ENCODE results near the gene IFI27L2. TPM values are rescaled to one million over a fixed set of nuclear protein-coding genes. Genes with fewer than 3 reads are reported as not detected.

The IFI27L2 gene
- total RNA-seq, 5 donors from 2014 or later (not counting 1 experiment from before 2014, with no cell fraction given): 18.2 to 37.4 (median 27.7) TPM

DNA sequence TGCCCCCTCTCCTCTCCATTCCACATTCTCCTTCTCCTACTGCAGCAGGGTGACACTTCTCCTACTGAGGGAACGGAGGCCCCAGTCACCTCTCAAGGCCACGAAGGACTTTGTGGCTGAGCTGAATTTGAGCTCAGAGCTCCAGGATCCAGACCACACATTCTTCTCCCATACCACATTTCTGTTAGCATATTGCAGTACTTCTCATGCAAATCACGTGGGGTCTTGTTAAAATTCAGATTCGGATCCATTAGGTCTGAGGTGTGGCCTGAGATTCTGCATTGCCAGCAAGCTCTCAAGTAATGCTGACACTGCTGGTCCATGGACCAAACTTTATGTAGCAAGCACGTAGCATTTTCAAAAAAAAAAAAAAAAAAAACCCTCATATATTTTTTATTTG is 9.6 kb upstream of the IFI27L2 start:
- WGBS (ENCODE audit: insufficient coverage): 90% methylated on average over 2 of the region's 5 CpGs
- Histone ChIP-seq H3K9me3 (no peaks in the 10 kb centered on the region), H3K36me3 (ENCODE audit: control insufficient read depth in 2 of 2, extremely low read depth in 1 of 2, insufficient read depth in 1 of 2, low read length in 1 of 2) (no peaks in the 10 kb centered on the region), H3K4me1 (ENCODE audit: control insufficient read depth in 1 of 2, extremely low read depth in 1 of 2, insufficient read depth in 2 of 2, low read length in 2 of 2) (peaks cover 0 to 6% of the 10 kb centered on the region in 2 experiments), H3K27ac (ENCODE audit: low read length) (no peak overlapping the region), H3K27me3 (replicated peaks in 1 of 2; ENCODE audit: control insufficient read depth in 2 of 2, extremely low read depth in 1 of 2, insufficient read depth in 2 of 2, low read length in 1 of 2) (peaks cover 0 to 18% of the 10 kb centered on the region in 2 experiments), H3K4me3 (ENCODE audit: control insufficient read depth in 1 of 2, extremely low read depth in 1 of 2, low read length in 1 of 2) (no peak overlapping the region)
- ATAC-seq (replicated peaks in 1 of 4) (no peak), DNase-seq (no peak)
- peaks cover 0 to 10% (median 0%) of the 10 kb centered on the region in 3 donors for H3K9me3 Mint-ChIP-seq
- H3K36me3 Mint-ChIP-seq: no peaks in the 10 kb centered on the region
- POLR2A ChIA-PET: no interaction called here
- H3K27ac Mint-ChIP-seq: no peak overlapping the region
- H3K4me3 Mint-ChIP-seq: no peak overlapping the region
- H3K4me1 Mint-ChIP-seq: peaks cover 0 to 5% (median 3%) of the 10 kb centered on the region in 3 donors
- CTCF ChIA-PET: interaction anchor here in 1 of 2 donors (0.6 kb wide), 1 partner anchor 32 kb away, joined by 3 read pairs; no protein-coding TSS in a partner anchor
- peaks cover 9 to 12% of the 10 kb centered on the region in 2 donors for H3K27me3 Mint-ChIP-seq

DNA sequence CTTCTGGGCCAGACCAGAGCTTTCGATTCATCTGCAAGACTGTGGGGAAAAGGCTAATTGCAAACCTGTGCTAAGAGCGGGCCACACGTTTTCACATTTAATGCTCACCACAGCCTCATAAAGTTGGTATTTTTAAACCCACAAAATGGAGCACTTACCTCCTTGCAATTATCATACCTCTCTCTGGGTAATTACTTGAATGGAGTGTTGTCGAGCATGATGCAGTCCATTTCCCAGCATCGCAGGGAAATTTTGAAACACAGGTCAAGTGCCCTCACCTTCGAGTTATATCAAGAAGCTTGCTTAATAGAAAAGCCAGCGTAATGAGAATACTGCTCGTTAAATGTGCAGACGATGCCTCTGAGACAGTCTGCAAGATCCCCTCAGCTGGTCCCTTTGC is 8.8 kb upstream of the IFI27L2 start:
- H3K27me3 Mint-ChIP-seq: peaks cover 12 to 13% of the 10 kb centered on the region in 2 donors

DNA sequence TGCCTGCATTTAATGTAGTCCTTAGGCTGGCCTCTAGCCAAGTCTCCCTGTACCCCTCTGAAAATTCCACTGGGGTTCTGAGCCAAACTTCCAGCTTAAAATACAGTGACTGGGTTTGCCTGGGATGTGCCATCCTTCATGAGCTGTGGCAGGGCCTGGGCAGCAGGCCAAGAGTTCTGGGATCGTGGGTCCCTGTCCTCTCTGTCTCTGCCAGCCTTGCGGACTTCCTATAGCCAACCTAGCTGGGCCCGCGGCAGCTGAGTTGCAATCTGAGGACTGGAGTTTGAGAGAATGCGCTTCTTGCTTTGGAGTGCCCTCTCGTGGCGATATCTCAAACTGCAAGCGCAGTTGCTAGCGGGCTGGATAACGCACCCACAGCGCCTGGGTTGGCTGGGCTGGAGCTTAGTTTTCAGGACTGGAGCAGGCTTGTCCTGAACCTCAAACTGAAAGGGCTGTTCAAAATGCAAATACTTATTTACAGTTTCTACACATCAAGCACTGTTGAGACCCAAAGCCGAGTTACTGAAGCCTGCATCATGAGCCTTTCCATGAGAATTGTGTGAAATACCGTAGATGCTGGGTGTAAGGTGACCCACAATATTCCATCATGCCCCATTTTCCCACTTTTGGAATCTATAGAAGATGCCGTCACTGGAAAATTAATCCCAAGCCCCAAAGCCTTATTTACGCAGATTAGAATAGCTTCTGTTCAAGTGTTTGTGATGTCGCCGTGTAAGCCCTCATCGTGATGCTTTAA is 7.3 kb upstream of the IFI27L2 start:
- Histone ChIP-seq H3K4me1 (ENCODE audit: control insufficient read depth in 1 of 2, extremely low read depth in 1 of 2, insufficient read depth in 2 of 2, low read length in 2 of 2) (peaks cover 0 to 6% of the 10 kb centered on the region in 2 experiments), H3K27me3 (replicated peaks in 1 of 2; ENCODE audit: control insufficient read depth in 2 of 2, extremely low read depth in 1 of 2, insufficient read depth in 2 of 2, low read length in 1 of 2) (peaks cover 0 to 19% of the 10 kb centered on the region in 2 experiments), H3K4me3 (ENCODE audit: control insufficient read depth in 1 of 2, extremely low read depth in 1 of 2, low read length in 1 of 2) (no peak overlapping the region), H3K27ac (ENCODE audit: low read length) (no peak overlapping the region), H3K36me3 (ENCODE audit: control insufficient read depth in 2 of 2, extremely low read depth in 1 of 2, insufficient read depth in 1 of 2, low read length in 1 of 2) (no peaks in the 10 kb centered on the region), H3K9me3 (no peaks in the 10 kb centered on the region)
- no peaks in the 10 kb centered on the region for H3K36me3 Mint-ChIP-seq
- ATAC-seq (replicated peaks in 1 of 4) (peak; percentile 89 to 92 (median 90)), DNase-seq (peak; percentile 59 to 88 (median 79))
- ChIA-PET POLR2A (interaction anchor here in 1 of 2 donors (0.7 kb wide), 1 partner anchor 55 kb away, joined by 3 read pairs; the partner anchor contains the start of genes DDX24 and IFI27L1), CTCF (interaction anchor here (0.6 to 3.1 kb wide), 33 partner anchors 8 to 197 kb away, joined by 3 to 50 read pairs (median 4); partner anchors contain the start of genes DDX24 (in 1 of the 2), IFI27L1 (in 1 of the 2) and OTUB2 (in 1 of the 2))
- peaks cover 0 to 10% (median 0%) of the 10 kb centered on the region in 3 donors for H3K9me3 Mint-ChIP-seq
- H3K27me3 Mint-ChIP-seq: peaks cover 13 to 15% of the 10 kb centered on the region in 2 donors
- peaks cover 0 to 5% (median 3%) of the 10 kb centered on the region in 3 donors for H3K4me1 Mint-ChIP-seq
- 31% methylated on average over 16 of the region's 18 CpGs for WGBS (ENCODE audit: insufficient coverage)
- no peak overlapping the region for H3K27ac Mint-ChIP-seq
- no peak overlapping the region for H3K4me3 Mint-ChIP-seq

More for the DNA sequence above, 8.8 kb upstream of the IFI27L2 start:
- ATAC-seq (replicated peaks in 1 of 4): no peak
- no peak overlapping the region for H3K27ac Mint-ChIP-seq
- H3K4me3 Mint-ChIP-seq: no peak overlapping the region
- ChIA-PET CTCF (interaction anchor here (0.6 to 2.0 kb wide), 4 partner anchors 31 to 43 kb away, joined by 3 to 4 read pairs (median 4); no protein-coding TSS in a partner anchor), POLR2A (no interaction called here)
- Histone ChIP-seq H3K36me3 (ENCODE audit: control insufficient read depth in 2 of 2, extremely low read depth in 1 of 2, insufficient read depth in 1 of 2, low read length in 1 of 2) (no peaks in the 10 kb centered on the region), H3K27ac (ENCODE audit: low read length) (no peak overlapping the region), H3K4me1 (ENCODE audit: control insufficient read depth in 1 of 2, extremely low read depth in 1 of 2, insufficient read depth in 2 of 2, low read length in 2 of 2) (peaks cover 0 to 6% of the 10 kb centered on the region in 2 experiments), H3K9me3 (no peaks in the 10 kb centered on the region), H3K4me3 (ENCODE audit: control insufficient read depth in 1 of 2, extremely low read depth in 1 of 2, low read length in 1 of 2) (no peak overlapping the region), H3K27me3 (replicated peaks in 1 of 2; ENCODE audit: control insufficient read depth in 2 of 2, extremely low read depth in 1 of 2, insufficient read depth in 2 of 2, low read length in 1 of 2) (peaks cover 0 to 18% of the 10 kb centered on the region in 2 experiments)
- DNase-seq: no peak
- H3K36me3 Mint-ChIP-seq: no peaks in the 10 kb centered on the region
- peaks cover 0 to 10% (median 0%) of the 10 kb centered on the region in 3 donors for H3K9me3 Mint-ChIP-seq
- 85% methylated on average over 6 of the region's 9 CpGs for WGBS (ENCODE audit: insufficient coverage)
- peaks cover 0 to 5% (median 3%) of the 10 kb centered on the region in 3 donors for H3K4me1 Mint-ChIP-seq

DNA sequence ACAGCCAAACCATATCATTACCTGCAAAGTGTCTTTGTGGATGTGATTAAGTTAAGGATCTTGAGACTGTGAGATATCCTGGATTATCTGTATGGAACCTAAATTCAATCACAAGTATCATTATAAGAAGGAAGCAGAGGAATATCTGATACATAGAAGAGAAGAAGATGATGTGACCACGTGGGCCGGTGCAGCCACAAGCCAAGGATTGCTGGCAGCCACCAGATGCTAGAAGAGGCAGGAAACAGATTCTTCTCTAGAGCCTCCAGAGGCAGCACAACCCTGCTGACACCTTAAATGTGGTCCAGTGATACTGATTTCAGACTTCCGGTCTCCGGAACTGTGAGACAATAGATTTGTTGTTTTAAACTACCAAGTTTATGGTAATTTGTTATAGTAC is 6.1 kb upstream of the IFI27L2 start:
- no peaks in the 10 kb centered on the region for H3K9me3 ChIP-seq
- no CpG with 5 or more reads among the region's 4 CpGs for WGBS (ENCODE audit: insufficient coverage)
- ATAC-seq (replicated peaks in 1 of 4) (no peak), DNase-seq (no peak)
- Mint-ChIP-seq H3K4me1 (peaks cover under 1 to 5% (median 3%) of the 10 kb centered on the region in 3 donors), H3K9me3 (peaks cover 0 to 10% (median 0%) of the 10 kb centered on the region in 3 donors), H3K4me3 (no peak overlapping the region), H3K36me3 (no peaks in the 10 kb centered on the region), H3K27ac (no peak overlapping the region), H3K27me3 (peaks cover 13 to 15% of the 10 kb centered on the region in 2 donors)
- no peaks in the 10 kb centered on the region for H3K36me3 ChIP-seq (ENCODE audit: control insufficient read depth in 2 of 2, extremely low read depth in 1 of 2, insufficient read depth in 1 of 2, low read length in 1 of 2)
- POLR2A ChIA-PET: no interaction called here
- H3K27me3 ChIP-seq (replicated peaks in 1 of 2; ENCODE audit: control insufficient read depth in 2 of 2, extremely low read depth in 1 of 2, insufficient read depth in 2 of 2, low read length in 1 of 2): peaks cover 0 to 21% of the 10 kb centered on the region in 2 experiments
- CTCF ChIA-PET: interaction anchor here (0.7 to 3.1 kb wide), 3 partner anchors 11 to 100 kb away, joined by 3 to 50 read pairs (median 7); no protein-coding TSS in a partner anchor
- no peak overlapping the region for H3K4me3 ChIP-seq (ENCODE audit: control insufficient read depth in 1 of 2, extremely low read depth in 1 of 2, low read length in 1 of 2)
- no peak overlapping the region for H3K27ac ChIP-seq (ENCODE audit: low read length)
- H3K4me1 ChIP-seq (ENCODE audit: control insufficient read depth in 1 of 2, extremely low read depth in 1 of 2, insufficient read depth in 2 of 2, low read length in 2 of 2): peaks cover 0 to 6% of the 10 kb centered on the region in 2 experiments

DNA sequence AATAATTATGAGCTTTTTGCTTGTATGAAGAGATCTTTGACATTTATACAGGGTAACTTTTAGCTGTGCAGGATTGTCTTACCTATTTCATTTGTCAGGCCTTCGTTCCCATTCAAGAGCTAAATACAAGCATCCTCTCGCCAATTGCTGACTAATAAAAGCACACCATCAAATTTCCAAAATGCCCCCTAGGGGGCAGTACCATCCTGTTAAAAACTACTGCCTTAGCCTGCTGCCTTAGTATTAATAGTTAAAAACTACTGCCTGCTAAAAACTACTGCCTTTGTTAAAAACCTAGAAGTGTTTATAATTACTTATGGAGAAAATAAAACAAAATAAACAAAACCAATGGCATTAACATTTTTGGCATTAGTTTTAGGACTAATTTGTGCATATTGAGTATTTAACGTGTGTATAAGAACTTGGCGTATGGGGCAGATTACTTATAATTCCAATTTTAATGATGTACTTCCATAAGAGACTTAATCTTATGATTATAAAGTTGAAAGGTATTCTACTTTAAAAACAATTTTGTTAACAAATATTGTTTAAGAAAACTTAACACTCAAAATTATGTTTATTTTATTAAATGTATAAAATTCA is 3.0 kb upstream of the IFI27L2 start:
- Mint-ChIP-seq H3K27me3 (peaks cover 10 to 11% of the 10 kb centered on the region in 2 donors), H3K27ac (no peak overlapping the region)

More for the DNA sequence above, 3.0 kb upstream of the IFI27L2 start:
- CTCF ChIA-PET: interaction anchor here (0.6 to 4.6 kb wide), 32 partner anchors 9 to 800 kb away, joined by 3 to 53 read pairs (median 5); partner anchors contain the start of genes DDX24 (in 1 of the 2), IFI27L1 (in 1 of the 2), OTUB2 (in 1 of the 2) and PPP4R4 (in 1 of the 2)
- Mint-ChIP-seq H3K4me3 (no peak overlapping the region), H3K4me1 (peaks cover 20 to 23% (median 22%) of the 10 kb centered on the region in 3 donors), H3K9me3 (peaks cover 0 to 10% (median 0%) of the 10 kb centered on the region in 3 donors), H3K36me3 (no peaks in the 10 kb centered on the region)
- Histone ChIP-seq H3K27me3 (replicated peaks in 1 of 2; ENCODE audit: control insufficient read depth in 2 of 2, extremely low read depth in 1 of 2, insufficient read depth in 2 of 2, low read length in 1 of 2) (peaks cover 0 to 8% of the 10 kb centered on the region in 2 experiments), H3K4me1 (ENCODE audit: control insufficient read depth in 1 of 2, extremely low read depth in 1 of 2, insufficient read depth in 2 of 2, low read length in 2 of 2) (peaks cover 7 to 26% of the 10 kb centered on the region in 2 experiments), H3K36me3 (ENCODE audit: control insufficient read depth in 2 of 2, extremely low read depth in 1 of 2, insufficient read depth in 1 of 2, low read length in 1 of 2) (peaks cover 0 to 7% of the 10 kb centered on the region in 2 donors), H3K4me3 (ENCODE audit: control insufficient read depth in 1 of 2, extremely low read depth in 1 of 2, low read length in 1 of 2) (no peak overlapping the region), H3K27ac (ENCODE audit: low read length) (no peak overlapping the region), H3K9me3 (no peaks in the 10 kb centered on the region)
- DNase-seq: peak in 32 of 35 experiments; percentile 11 to 80 (median 45)
- ATAC-seq (replicated peaks in 1 of 4): peak in 1 of 4 experiments; percentile 42
- POLR2A ChIA-PET: no interaction called here
- 0% methylated on average over 1 of the region's 4 CpGs for whole genome bisulfite sequencing (ENCODE audit: insufficient coverage)

Measured in T-cell (primary cell).